Spleen (tissue), 11 donors: Measurements from ENCODE around the gene CACNB3. TPM values are rescaled to one million over a fixed set of nuclear protein-coding genes. Genes with fewer than 3 reads are reported as not detected.

ENCODE experiments used
- DNase-seq: peaks from one replicate; pipeline ENCODE4 v3.0.0-alpha.2; 2020
- H3K27ac ChIP-seq, 8 donors: fragments of 200-600 bp; sonication (generic) in 7 of 8; 1 replicate in 4 of 8; 2 replicates in 4 of 8; pipeline versions ENCODE4 v1.5.0 to v1.8.0; 2016 to 2021; ENCODE audit warnings: inconsistent platforms in 4 of 8, mild to moderate bottlenecking in 4 of 8, moderate library complexity in 1 of 8
- H3K27me3 ChIP-seq, 7 donors: fragments of 200-600 bp; sonication (generic) in 6 of 7; replicated peaks in 1 of 7; 1 replicate in 4 of 7; 2 replicates in 3 of 7; pipeline versions ENCODE4 v1.5.0 to v1.8.0; 2016 to 2021; ENCODE audit warnings: inconsistent platforms in 3 of 7, mild to moderate bottlenecking in 1 of 7
- H3K36me3 ChIP-seq, 6 donors: fragments of 200-600 bp; sonication (generic) in 5 of 6; 1 replicate in 4 of 6; 2 replicates in 2 of 6; pipeline versions ENCODE4 v1.5.0 to v1.8.0; 2016 to 2021; ENCODE audit warnings: inconsistent platforms in 2 of 6
- H3K4me1 ChIP-seq, 6 donors: fragments of 200-600 bp; sonication (generic) in 5 of 6; 1 replicate in 3 of 6; 2 replicates in 3 of 6; pipeline versions ENCODE4 v1.5.0 to v1.8.0; 2016 to 2021; ENCODE audit warnings: inconsistent platforms in 3 of 6
- H3K4me3 ChIP-seq, 8 donors: fragments of 200-600 bp; sonication (generic) in 7 of 8; 1 replicate in 4 of 8; 2 replicates in 4 of 8; pipeline versions ENCODE4 v1.5.0 to v1.8.0; 2016 to 2021; ENCODE audit warnings: inconsistent platforms in 4 of 8, mild to moderate bottlenecking in 4 of 8, moderate library complexity in 2 of 8
- H3K9me3 ChIP-seq, 8 donors: fragments of 200-600 bp; sonication (generic) in 7 of 8; 1 replicate in 4 of 8; 2 replicates in 4 of 8; pipeline versions ENCODE4 v1.5.0 to v1.8.0; 2016 to 2021; ENCODE audit warnings: inconsistent platforms in 4 of 8
- POLR2A ChIP-seq, 3 donors: fragments of 450-650 bp; IDR thresholded peaks; one replicate each; pipeline ENCODE4 v1.5.1; 2017; ENCODE audit warnings: antibody characterized with exemption in 3 of 3, mild to moderate bottlenecking in 1 of 3
- POLR2AphosphoS5 ChIP-seq, 3 donors: sonication (generic); formaldehyde crosslinking; IDR thresholded peaks; one replicate each; pipeline ENCODE4 v1.5.1; 2017; ENCODE audit warnings: antibody characterized with exemption in 3 of 3
- WGBS, 5 donors: extraction: QIAGEN DNeasy Blood & Tissue Kit in 3 of 5; methylation state at CpG; one replicate each; pipeline versions ENCODE4 v1.1.5 to v1.1.7; 2013 to 2018; 5-methylcytosine and 5-hydroxymethylcytosine counted together
- intact Hi-C: fragments of 100-400 bp; cut with DNase I; formaldehyde crosslinking; loops from one replicate; pipeline ENCODE4 v1.15.0; 2023; ENCODE audit warnings: low total_unique reads
- microRNA-seq, 3 donors: library from miRNA; unstranded; fragments of <30 nt; microRNA quantifications; one replicate each; pipeline versions ENCODE4 to v1.1.0, GENCODE V29; 2019 to 2020
- polyA plus RNA-seq, 3 donors: library from polyadenylated mRNA; stranded (reverse); fragments of 200-250 nt; gene quantifications; one replicate each; pipeline ENCODE4 v1.2.1, GENCODE V29; 2013
- small RNA-seq, 4 donors: library from RNA; depleted of rRNA; stranded (forward); fragments of <200 nt; gene quantifications; one replicate each; pipeline ENCODE3, GENCODE V24; 2016
- total RNA-seq, 7 donors: library from RNA; depleted of rRNA in 3 of 7; stranded (reverse); fragments of >200 nt in 3 of 7; fragmentation: NEBNext Ultra II Directional in 4 of 7; extraction: Animal tissue kit (Norgen Biotek cat#: 25700) in 4 of 7; gene quantifications; one replicate each; pipeline versions ENCODE4 v1.1.0 to v1.2.1, GENCODE V29; 2016 to 2021
- TF ChIP-seq, protein P1 (sequence below), 11 experiments: fragments of 200-600 bp in 7 of 11; fragments of 450-650 bp in 4 of 11; sonication (generic) in 4 of 11; IDR thresholded peaks in 8 of 11; conservative IDR thresholded peaks in 3 of 11; 1 replicate in 7 of 11; 2 replicates in 4 of 11; pipeline versions ENCODE4 v1.4.0 to v1.8.0; 2016 to 2021; ENCODE audit warnings: antibody characterized with exemption in 11 of 11, inconsistent platforms in 4 of 11, mild to moderate bottlenecking in 1 of 11
- donor health status: healthy with polysubstance abuse.
- donor health status: DM: no; HTN: no; CAD: no; lungs with moderate emphysema.
- donor health status: DM: no; HTN: no; CAD: no.
- donor health status: Bipolar disorder and iron deficiency.
- donor health status: healthy.
- donor health status: DM: no; HTN: no; CAD: no.
- donor health status: DM: yes; HTN: yes; CAD: no.

CACNB3 gene
- total and polyA plus RNA-seq, 10 donors, result 2.5 to 16.1 (median 6.0) TPM

DNA sequence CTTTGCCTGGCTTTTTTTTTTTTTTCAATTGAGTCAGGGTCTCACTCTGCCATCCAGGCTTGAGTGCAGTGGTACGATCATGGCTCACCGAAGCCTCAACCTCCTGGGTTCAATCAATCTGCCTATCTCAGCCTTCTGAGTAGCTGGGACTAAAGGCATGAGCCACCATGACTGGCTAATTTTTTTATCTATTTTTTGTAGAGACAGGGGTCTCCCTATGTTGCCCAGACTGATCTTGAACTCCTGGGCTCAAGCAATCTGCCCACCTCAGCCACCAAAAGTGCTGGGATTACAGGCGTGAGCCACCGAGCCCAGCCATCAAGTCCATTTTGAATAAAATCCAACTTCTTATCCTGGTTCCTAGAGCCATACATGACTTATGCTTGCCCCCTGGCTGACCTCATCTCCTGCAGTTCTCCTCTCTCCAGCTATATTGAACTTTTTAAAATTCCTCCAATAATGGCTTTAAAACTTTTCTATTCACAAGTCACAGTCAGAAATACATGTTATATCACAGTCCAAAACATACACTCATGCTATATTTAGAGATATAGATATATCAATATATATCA is 57.7 kb downstream of the CACNB3 start:
- no peaks in the 10 kb centered on the region for H3K9me3 ChIP-seq

More for the DNA sequence above, 57.7 kb downstream of the CACNB3 start:
- H3K36me3 ChIP-seq, result no peaks in the 10 kb centered on the region
- intact Hi-C loops, result no loop called here
- WGBS, 5 donors, result 65 to 93% (median 78%) methylated on average over 4 of the region's 4 CpGs
- H3K4me3 ChIP-seq, result no peak overlapping the region
- DNase-seq, result no peak
- peaks cover 0 to 27% (median 5%) of the 10 kb centered on the region in 7 donors for H3K27me3 ChIP-seq
- TF ChIP-seq POLR2AphosphoS5 (IDR thresholded peaks at IDR 0.05) (no peak), POLR2A (IDR thresholded peaks at IDR 0.05) (no peak)
- TF ChIP-seq, protein P1, sequence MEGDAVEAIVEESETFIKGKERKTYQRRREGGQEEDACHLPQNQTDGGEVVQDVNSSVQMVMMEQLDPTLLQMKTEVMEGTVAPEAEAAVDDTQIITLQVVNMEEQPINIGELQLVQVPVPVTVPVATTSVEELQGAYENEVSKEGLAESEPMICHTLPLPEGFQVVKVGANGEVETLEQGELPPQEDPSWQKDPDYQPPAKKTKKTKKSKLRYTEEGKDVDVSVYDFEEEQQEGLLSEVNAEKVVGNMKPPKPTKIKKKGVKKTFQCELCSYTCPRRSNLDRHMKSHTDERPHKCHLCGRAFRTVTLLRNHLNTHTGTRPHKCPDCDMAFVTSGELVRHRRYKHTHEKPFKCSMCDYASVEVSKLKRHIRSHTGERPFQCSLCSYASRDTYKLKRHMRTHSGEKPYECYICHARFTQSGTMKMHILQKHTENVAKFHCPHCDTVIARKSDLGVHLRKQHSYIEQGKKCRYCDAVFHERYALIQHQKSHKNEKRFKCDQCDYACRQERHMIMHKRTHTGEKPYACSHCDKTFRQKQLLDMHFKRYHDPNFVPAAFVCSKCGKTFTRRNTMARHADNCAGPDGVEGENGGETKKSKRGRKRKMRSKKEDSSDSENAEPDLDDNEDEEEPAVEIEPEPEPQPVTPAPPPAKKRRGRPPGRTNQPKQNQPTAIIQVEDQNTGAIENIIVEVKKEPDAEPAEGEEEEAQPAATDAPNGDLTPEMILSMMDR (IDR thresholded peaks at IDR 0.05 in 8 of 11, conservative IDR thresholded peaks at IDR 0.05 in 3 of 11), result no peak
- H3K4me1 ChIP-seq, result no peaks in the 10 kb centered on the region
- no peak overlapping the region for H3K27ac ChIP-seq

Small RNA genes lying within 50 kb of the gene (microRNA-seq; reads per million reads assigned to microRNA genes)
- gene MIR4701, result 0 reads per million in 3 donors

Small RNA genes lying within 50 kb of the gene (small RNA-seq; reads per million reads assigned to genes)
- gene MIR4701, result 0 reads per million in 4 donors
- 0 reads per million in 4 donors for gene RF00019

Other genes starting within 250 kb of the CACNB3 start
- not detected for gene LALBA, start 248.4 kb upstream of the CACNB3 start, total RNA-seq
- not detected for gene LALBA, start 248.4 kb upstream of the CACNB3 start, polyA plus RNA-seq
- 10 to 100 TPM; 28.4 to 50.7 (median 31.6) TPM for gene KANSL2, start 136.3 kb upstream of the CACNB3 start, total RNA-seq
- 10 to 100 TPM; 38.3 to 48.4 (median 43.3) TPM for gene KANSL2, start 136.3 kb upstream of the CACNB3 start, polyA plus RNA-seq
- gene CCNT1, start 101.8 kb upstream of the CACNB3 start, total RNA-seq, result 10 to 100 TPM; 30.3 to 53.4 (median 40.9) TPM
- gene CCNT1, start 101.8 kb upstream of the CACNB3 start, polyA plus RNA-seq, result 1 to 10 TPM; 4.0 to 5.7 (median 4.8) TPM
- 10 to 100 TPM; 10.3 to 20.4 (median 14.4) TPM for gene ADCY6, start 29.4 kb upstream of the CACNB3 start, total RNA-seq
- 1 to 10 TPM; 1.6 to 5.7 (median 2.3) TPM for gene ADCY6, start 29.4 kb upstream of the CACNB3 start, polyA plus RNA-seq
- gene DDX23, start 33.7 kb downstream of the CACNB3 start, total RNA-seq, result 100 to 1,000 TPM in 3 of 7 donors, 10 to 100 TPM in 4; 71.7 to 104 (median 91.7) TPM
- gene DDX23, start 33.7 kb downstream of the CACNB3 start, polyA plus RNA-seq, result 10 to 100 TPM; 33.1 to 54.9 (median 49.2) TPM
- gene RND1, start 47.4 kb downstream of the CACNB3 start, total RNA-seq, result 1 to 10 TPM in 5 of 7 donors, under 1 TPM in 2; 0.69 to 3.0 (median 1.5) TPM
- gene RND1, start 47.4 kb downstream of the CACNB3 start, polyA plus RNA-seq, result under 1 TPM; 0.65 to 0.93 (median 0.86) TPM
- 10 to 100 TPM; 27.8 to 73.8 (median 43.2) TPM for gene FKBP11, start 107.0 kb downstream of the CACNB3 start, total RNA-seq
- gene FKBP11, start 107.0 kb downstream of the CACNB3 start, polyA plus RNA-seq, result 10 to 100 TPM; 31.8 to 49.8 (median 37.9) TPM
- gene ARF3, start 139.0 kb downstream of the CACNB3 start, total RNA-seq, result 100 to 1,000 TPM in 4 of 7 donors, 10 to 100 TPM in 3; 66.8 to 152 (median 125) TPM
- gene ARF3, start 139.0 kb downstream of the CACNB3 start, polyA plus RNA-seq, result 10 to 100 TPM; 22.2 to 54.1 (median 31.2) TPM
- gene WNT10B, start 153.2 kb downstream of the CACNB3 start, total RNA-seq, result 1 to 10 TPM in 6 of 7 donors, under 1 TPM in 1; 0.59 to 2.9 (median 2.0) TPM
- gene WNT10B, start 153.2 kb downstream of the CACNB3 start, polyA plus RNA-seq, result 1 to 10 TPM; 2.5 to 5.4 (median 4.6) TPM
- gene WNT1, start 159.8 kb downstream of the CACNB3 start, total RNA-seq, result under 1 TPM in 3 of 7 donors, not detected in 4; 0.23 to 0.52 (median 0.41) TPM
- gene WNT1, start 159.8 kb downstream of the CACNB3 start, polyA plus RNA-seq, result under 1 TPM in 1 of 3 donors, not detected in 2; 0.06 TPM
- 1 to 10 TPM in 1 of 7 donors, under 1 TPM in 5, not detected in 1; 0.15 to 2.0 (median 0.40) TPM for gene DDN, start 180.9 kb downstream of the CACNB3 start, total RNA-seq
- under 1 TPM; 0.09 to 0.64 (median 0.42) TPM for gene DDN, start 180.9 kb downstream of the CACNB3 start, polyA plus RNA-seq
- 10 to 100 TPM; 40.2 to 47.2 (median 44.6) TPM for gene PRKAG1, start 200.3 kb downstream of the CACNB3 start, total RNA-seq
- gene PRKAG1, start 200.3 kb downstream of the CACNB3 start, polyA plus RNA-seq, result 10 to 100 TPM; 34.1 to 41.4 (median 39.8) TPM
- 100 to 1,000 TPM; 115 to 172 (median 163) TPM for gene KMT2D, start 242.3 kb downstream of the CACNB3 start, total RNA-seq
- 10 to 100 TPM in 1 of 3 donors, 1 to 10 TPM in 2; 5.1 to 42.1 (median 6.0) TPM for gene KMT2D, start 242.3 kb downstream of the CACNB3 start, polyA plus RNA-seq